HepG2 (cell line): ENCODE data around the gene TNFRSF6B. TPM values are rescaled to one million over a fixed set of nuclear protein-coding genes. Genes with fewer than 3 reads are reported as not detected.
A peak's percentile ranks its signal among the peaks of the same experiment; 100 is the strongest.

Experiments used
- FOXA3 ChIP-seq: IDR thresholded peaks from 2 replicates; pipeline ENCODE4 v1.6.1; 2016; ENCODE audit warnings: missing genetic modification reagents, missing compliant biosample characterization
- FOXK1 ChIP-seq: sonication (generic); formaldehyde crosslinking; IDR thresholded peaks from 2 replicates; pipeline ENCODE4 v1.4.0; 2020; ENCODE audit warnings: low read depth, missing genetic modification reagents, borderline replicate concordance
- JUN ChIP-seq: sonication (generic); formaldehyde crosslinking; IDR thresholded peaks from 2 replicates; pipeline ENCODE4 v1.4.0; 2020; ENCODE audit warnings: mild to moderate bottlenecking, missing genetic modification reagents
- MEIS1 ChIP-seq: sonication (generic); formaldehyde crosslinking; IDR thresholded peaks from 2 replicates; pipeline ENCODE4 v1.9.0; 2021; ENCODE audit warnings: mild to moderate bottlenecking, missing genetic modification reagents, moderate library complexity, borderline replicate concordance
- PTBP1 ChIP-seq: fragments of 200-400 bp; formaldehyde crosslinking; IDR thresholded peaks from 2 replicates; pipeline ENCODE4 v1.6.1; 2018; ENCODE audit warnings: low read length, low read depth; ENCODE audit not compliant: poor library complexity, severe bottlenecking
- SOX5 ChIP-seq: IDR thresholded peaks from 2 replicates; pipeline ENCODE4 v1.6.1; 2016; ENCODE audit warnings: borderline replicate concordance
- XBP1 ChIP-seq: sonication (generic); formaldehyde crosslinking; IDR thresholded peaks from 2 replicates; pipeline ENCODE4 v1.5.0; 2020; ENCODE audit warnings: missing genetic modification reagents
- ZBTB40 ChIP-seq, 2 experiments: fragments of 450-650 bp in 1 of 2; sonication (generic) in 1 of 2; formaldehyde crosslinking in 1 of 2; IDR thresholded peaks; 2 replicates each; pipeline versions ENCODE4 v1.6.1 to v1.8.0; 2016 to 2022; ENCODE audit warnings: antibody characterized with exemption in 1 of 2, mild to moderate bottlenecking in 1 of 2, missing genetic modification reagents in 1 of 2
- ZNF296 ChIP-seq: sonication (generic); formaldehyde crosslinking; conservative IDR thresholded peaks from 2 replicates; pipeline ENCODE4 v1.5.0; 2020; ENCODE audit warnings: mild to moderate bottlenecking, missing genetic modification reagents
- ZNF333 ChIP-seq: sonication (generic); formaldehyde crosslinking; IDR thresholded peaks from 2 replicates; pipeline ENCODE4 v1.4.0; 2020; ENCODE audit warnings: mild to moderate bottlenecking, missing genetic modification reagents, borderline replicate concordance
- ZNF629 ChIP-seq: sonication (generic); formaldehyde crosslinking; conservative IDR thresholded peaks from 2 replicates; pipeline ENCODE4 v1.5.0; 2020; ENCODE audit warnings: missing genetic modification reagents
- ZSCAN20 ChIP-seq: sonication (generic); formaldehyde crosslinking; IDR thresholded peaks from 2 replicates; pipeline ENCODE4 v1.4.0; 2020; ENCODE audit warnings: missing genetic modification reagents, mild to moderate bottlenecking, borderline replicate concordance
- polyA plus RNA-seq, 8 experiments: library from polyadenylated mRNA; depleted of rRNA in 3 of 8; stranded (reverse) in 7 of 8; unstranded in 1 of 8; fragments of >200 nt; fragmentation: Illumina TruSeq in 4 of 8; extraction: Trizol in 4 of 8; gene quantifications; 2 replicates each; pipeline versions ENCODE4 v1.2.1 to v1.2.3, GENCODE V29; 2011 to 2016; ENCODE audit warnings: low read depth in 4 of 8, missing spikeins in 1 of 8, mixed read lengths in 1 of 8; ENCODE audit not compliant: insufficient read depth in 1 of 8
- total RNA-seq, 5 experiments: library from RNA; depleted of rRNA; stranded (reverse); fragments of >200 nt; fragmentation: Illumina TruSeq; extraction: Trizol; gene quantifications; 2 replicates each; pipeline ENCODE4 v1.2.3, GENCODE V29; 2016; ENCODE audit warnings: low read depth in 1 of 5
- TF ChIP-seq, protein P1 (sequence below): sonication (generic); formaldehyde crosslinking; IDR thresholded peaks from 2 replicates; pipeline ENCODE4 v1.4.0; 2020; ENCODE audit warnings: missing genetic modification reagents
- TF ChIP-seq, protein P2 (sequence below): sonication (generic); formaldehyde crosslinking; IDR thresholded peaks from 2 replicates; pipeline ENCODE4 v1.9.0; 2022; ENCODE audit warnings: missing genetic modification reagents, mild to moderate bottlenecking, borderline replicate concordance

The TNFRSF6B gene
- total and polyA plus RNA-seq, 2 of the 13 experiments (the other 11 are each of a cell fraction or from before 2014, with no cell fraction given): 0.24 TPM; not detected in 1

DNA sequence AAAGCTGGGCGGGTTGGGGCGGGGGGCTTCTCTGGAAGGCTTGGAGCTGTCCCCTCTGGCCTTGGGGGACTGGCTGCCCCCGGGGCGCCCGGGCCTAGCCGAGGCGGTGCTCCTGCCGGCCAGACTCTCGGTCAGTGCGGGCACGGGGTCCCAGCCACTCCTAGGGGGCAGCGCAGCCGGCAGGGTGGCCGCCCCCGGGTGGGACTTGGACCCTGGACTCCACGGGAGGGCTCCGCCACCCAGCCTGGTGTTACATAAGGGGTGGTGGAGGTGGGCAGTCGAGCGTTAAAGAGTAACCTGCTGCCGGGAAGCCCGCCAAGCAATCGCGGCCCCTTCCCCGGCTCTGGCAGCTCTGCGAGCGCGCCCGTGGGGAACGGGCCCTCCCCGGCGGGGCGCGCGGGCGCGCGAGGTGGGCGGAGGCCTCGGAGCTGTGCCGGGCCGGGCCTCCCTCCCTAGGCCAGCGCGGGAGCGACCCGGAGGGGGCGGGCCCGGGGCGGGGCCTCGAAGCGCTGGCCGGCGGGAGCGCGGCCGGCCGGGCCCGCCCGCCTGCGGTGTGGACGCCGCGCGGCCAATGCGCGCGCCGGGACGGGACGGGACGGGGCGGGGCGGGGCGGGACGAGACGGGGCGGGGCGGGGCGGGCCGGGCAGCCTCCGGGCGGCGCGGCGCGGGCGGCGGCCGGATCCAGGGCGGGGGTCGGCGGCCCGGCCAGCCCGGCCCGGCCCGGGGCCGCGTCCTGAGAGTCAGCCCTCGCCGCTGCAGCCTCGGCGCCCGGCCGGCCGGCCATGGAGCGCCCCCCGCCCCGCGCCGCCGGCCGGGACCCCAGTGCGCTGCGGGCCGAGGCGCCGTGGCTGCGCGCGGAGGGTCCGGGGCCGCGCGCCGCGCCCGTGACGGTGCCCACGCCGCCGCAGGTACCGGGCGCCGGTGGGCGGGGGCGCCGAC lies 42.9 kb downstream of the TNFRSF6B start, which contains the start of gene SLC2A4RG (continued):
- TF ChIP-seq ZBTB40 (IDR thresholded peaks at IDR 0.05) (no peak), ZBTB40 (CRISPR knock-in tag; IDR thresholded peaks at IDR 0.05) (peak; percentile 71; the same call in 1 of the 2 replicates), ZNF296 (CRISPR knock-in tag) (peak; percentile 82), ZSCAN20 (peak; percentile 99), JUN (peak; percentile 64; the same call in 1 of the 2 replicates), FOXK1 (CRISPR knock-in tag) (peak; percentile 55; the same call in 1 of the 2 replicates), ZNF629 (CRISPR knock-in tag) (peak; percentile 59), PTBP1 (no peak), MEIS1 (no peak), SOX5 (CRISPR knock-in tag) (peak; percentile 54; the same call in 1 of the 2 replicates), XBP1 (CRISPR knock-in tag) (peak; percentile 72; the same call in 1 of the 2 replicates), FOXA3 (CRISPR knock-in tag) (peak; percentile 81), ZNF333 (no peak; the same call in 1 of the 2 replicates)
- TF ChIP-seq, protein P1, sequence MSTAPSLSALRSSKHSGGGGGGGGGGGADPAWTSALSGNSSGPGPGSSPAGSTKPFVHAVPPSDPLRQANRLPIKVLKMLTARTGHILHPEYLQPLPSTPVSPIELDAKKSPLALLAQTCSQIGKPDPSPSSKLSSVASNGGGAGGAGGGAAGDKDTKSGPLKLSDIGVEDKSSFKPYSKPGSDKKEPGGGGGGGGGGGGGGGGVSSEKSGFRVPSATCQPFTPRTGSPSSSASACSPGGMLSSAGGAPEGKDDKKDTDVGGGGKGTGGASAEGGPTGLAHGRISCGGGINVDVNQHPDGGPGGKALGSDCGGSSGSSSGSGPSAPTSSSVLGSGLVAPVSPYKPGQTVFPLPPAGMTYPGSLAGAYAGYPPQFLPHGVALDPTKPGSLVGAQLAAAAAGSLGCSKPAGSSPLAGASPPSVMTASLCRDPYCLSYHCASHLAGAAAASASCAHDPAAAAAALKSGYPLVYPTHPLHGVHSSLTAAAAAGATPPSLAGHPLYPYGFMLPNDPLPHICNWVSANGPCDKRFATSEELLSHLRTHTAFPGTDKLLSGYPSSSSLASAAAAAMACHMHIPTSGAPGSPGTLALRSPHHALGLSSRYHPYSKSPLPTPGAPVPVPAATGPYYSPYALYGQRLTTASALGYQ (CRISPR knock-in tag): peak; percentile 91
- TF ChIP-seq, protein P2, sequence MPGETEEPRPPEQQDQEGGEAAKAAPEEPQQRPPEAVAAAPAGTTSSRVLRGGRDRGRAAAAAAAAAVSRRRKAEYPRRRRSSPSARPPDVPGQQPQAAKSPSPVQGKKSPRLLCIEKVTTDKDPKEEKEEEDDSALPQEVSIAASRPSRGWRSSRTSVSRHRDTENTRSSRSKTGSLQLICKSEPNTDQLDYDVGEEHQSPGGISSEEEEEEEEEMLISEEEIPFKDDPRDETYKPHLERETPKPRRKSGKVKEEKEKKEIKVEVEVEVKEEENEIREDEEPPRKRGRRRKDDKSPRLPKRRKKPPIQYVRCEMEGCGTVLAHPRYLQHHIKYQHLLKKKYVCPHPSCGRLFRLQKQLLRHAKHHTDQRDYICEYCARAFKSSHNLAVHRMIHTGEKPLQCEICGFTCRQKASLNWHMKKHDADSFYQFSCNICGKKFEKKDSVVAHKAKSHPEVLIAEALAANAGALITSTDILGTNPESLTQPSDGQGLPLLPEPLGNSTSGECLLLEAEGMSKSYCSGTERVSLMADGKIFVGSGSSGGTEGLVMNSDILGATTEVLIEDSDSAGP: 0 out of 2 replicates have a peak, but pooled peaks have one; percentile 13
